CD14-positive monocyte (primary cell): ENCODE results near the gene ZSCAN2. TPM values are rescaled to one million over a fixed set of nuclear protein-coding genes. Genes with fewer than 3 reads are reported as not detected.

Experiments used
- DNase-seq, 3 donors: peaks; one replicate each; pipeline ENCODE4 v3.0.0-alpha.2; 2011 to 2022
- H2AFZ ChIP-seq: 2 replicates; pipeline ENCODE4 v1.6.0; 2012; ENCODE audit warnings: mild to moderate bottlenecking, low read depth, low read length, inconsistent platforms; ENCODE audit not compliant: insufficient read depth, poor library complexity, severe bottlenecking
- H3K27ac ChIP-seq, 2 donors: 1 replicate in 1 of 2; 2 replicates in 1 of 2; pipeline ENCODE4 v1.5.1; 2012 to 2013; ENCODE audit warnings: low read length in 2 of 2, control low read depth in 1 of 2, inconsistent platforms in 1 of 2, low read depth in 1 of 2, mild to moderate bottlenecking in 1 of 2
- H3K27me3 ChIP-seq, 2 donors: one replicate each; pipeline versions ENCODE4 v1.6.0 to v1.6.1; 2011 to 2013; ENCODE audit warnings: low read length in 2 of 2; ENCODE audit not compliant: control insufficient read depth in 2 of 2, insufficient read depth in 2 of 2
- H3K36me3 ChIP-seq, 2 donors: replicated peaks in 1 of 2; 1 replicate in 1 of 2; 2 replicates in 1 of 2; pipeline versions ENCODE4 v1.5.1 to v1.6.1; 2012 to 2013; ENCODE audit warnings: low read length in 2 of 2, control low read depth in 1 of 2, inconsistent platforms in 1 of 2, mild to moderate bottlenecking in 1 of 2; ENCODE audit not compliant: insufficient read depth in 2 of 2, control insufficient read depth in 1 of 2
- H3K4me1 ChIP-seq, 2 donors: 1 replicate in 1 of 2; 2 replicates in 1 of 2; pipeline versions ENCODE4 v1.5.1 to v1.6.1; 2012 to 2013; ENCODE audit warnings: low read length in 2 of 2, control low read depth in 1 of 2, inconsistent platforms in 1 of 2, mild to moderate bottlenecking in 1 of 2, moderate library complexity in 1 of 2; ENCODE audit not compliant: insufficient read depth in 2 of 2, control insufficient read depth in 1 of 2
- H3K4me2 ChIP-seq: replicated peaks from 2 replicates; pipeline ENCODE3; 2012; ENCODE audit warnings: low read length, moderate library complexity, mild to moderate bottlenecking; ENCODE audit not compliant: poor library complexity, severe bottlenecking; ENCODE audit errors: extremely low read depth
- H3K4me3 ChIP-seq, 3 experiments: fragments of 200-600 bp in 1 of 3; sonication (generic) in 1 of 3; replicated peaks in 1 of 3; 1 replicate in 2 of 3; 2 replicates in 1 of 3; pipeline ENCODE4 v1.5.1; 2011 to 2013; ENCODE audit warnings: low read length in 3 of 3, mild to moderate bottlenecking in 3 of 3, control low read depth in 2 of 3, low read depth in 2 of 3, inconsistent platforms in 1 of 3, moderate library complexity in 1 of 3
- H3K79me2 ChIP-seq: 2 replicates; pipeline ENCODE4 v1.6.0; 2012; ENCODE audit warnings: mild to moderate bottlenecking, control low read depth, inconsistent platforms, low read length, moderate library complexity; ENCODE audit not compliant: insufficient read depth
- H3K9ac ChIP-seq: 2 replicates; pipeline ENCODE4 v1.6.0; 2017; ENCODE audit warnings: low read length, mild to moderate bottlenecking; ENCODE audit not compliant: insufficient read depth, poor library complexity, severe bottlenecking
- H3K9me3 ChIP-seq, 2 donors: replicated peaks in 1 of 2; 1 replicate in 1 of 2; 2 replicates in 1 of 2; pipeline versions ENCODE4 v1.5.1 to v1.6.1; 2012 to 2013; ENCODE audit warnings: low read length in 2 of 2, control low read depth in 1 of 2; ENCODE audit not compliant: control insufficient read depth in 1 of 2, insufficient read depth in 1 of 2
- H4K20me1 ChIP-seq: 2 replicates; pipeline ENCODE4 v1.6.0; 2012; ENCODE audit warnings: mild to moderate bottlenecking, low read length, control low read depth, moderate library complexity; ENCODE audit not compliant: insufficient read depth
- H3K27ac Mint-ChIP-seq, 7 donors: one replicate each; pipeline ENCODE4 v1.8.0; 2020; ENCODE audit warnings: mild to moderate bottlenecking in 7 of 7, mixed read lengths in 7 of 7, moderate library complexity in 6 of 7, inconsistent platforms in 2 of 7
- H3K27me3 Mint-ChIP-seq, 3 donors: one replicate each; pipeline ENCODE4 v1.8.0; 2021 to 2022; ENCODE audit warnings: low read depth in 3 of 3, mild to moderate bottlenecking in 3 of 3, mixed read lengths in 3 of 3, moderate library complexity in 3 of 3, inconsistent platforms in 1 of 3
- H3K36me3 Mint-ChIP-seq, 2 donors: one replicate each; pipeline ENCODE4 v1.8.0; 2020; ENCODE audit warnings: mixed read lengths in 2 of 2, inconsistent platforms in 1 of 2, mild to moderate bottlenecking in 1 of 2
- H3K4me1 Mint-ChIP-seq: one replicate; pipeline ENCODE4 v1.8.0; 2020; ENCODE audit warnings: mild to moderate bottlenecking, mixed read lengths
- H3K4me3 Mint-ChIP-seq, 2 donors: one replicate each; pipeline ENCODE4 v1.8.0; 2020; ENCODE audit warnings: mild to moderate bottlenecking in 2 of 2, mixed read lengths in 2 of 2, moderate library complexity in 1 of 2
- H3K9me3 Mint-ChIP-seq, 7 donors: one replicate each; pipeline ENCODE4 v1.8.0; 2020 to 2022; ENCODE audit warnings: mixed read lengths in 7 of 7, mild to moderate bottlenecking in 6 of 7, moderate library complexity in 6 of 7, inconsistent platforms in 2 of 7
- CTCF ChIP-seq: fragments of 200-600 bp; IDR thresholded peaks from one replicate; pipeline ENCODE4 v1.8.0; 2022; ENCODE audit warnings: antibody characterized with exemption, mild to moderate bottlenecking
- WGBS: methylation state at CpG from one replicate; pipeline ENCODE4 v1.1.5; 2013; ENCODE audit warnings: missing lambda C conversion rate; ENCODE audit not compliant: insufficient coverage; 5-methylcytosine and 5-hydroxymethylcytosine counted together
- intact Hi-C, 2 donors: fragments of 100-400 bp; cut with micrococcal nuclease; formaldehyde crosslinking; loops; one replicate each; pipeline versions ENCODE4 v1.15.0 to v1.15.1; 2023
- polyA plus RNA-seq, 3 donors: library from polyadenylated mRNA; depleted of rRNA in 1 of 3; unstranded in 2 of 3; stranded (reverse) in 1 of 3; fragments of 300-500 nt in 2 of 3; fragments of >200 nt in 1 of 3; fragmentation: Illumina TruSeq in 2 of 3; gene quantifications; 1 replicate in 2 of 3; 2 replicates in 1 of 3; pipeline ENCODE4 v1.2.3, GENCODE V29; 2012 to 2021

Gene ZSCAN2
- polyA plus RNA-seq, 3 donors, result 1.7 to 6.1 (median 3.4) TPM

- Mint-ChIP-seq H3K27ac (no peak overlapping the region), H3K9me3 (peaks cover 0 to 8% (median 4%) of the 10 kb centered on the region in 7 donors), H3K36me3 (no peaks in the 10 kb centered on the region), H3K4me1 (peaks cover 9% of the 10 kb centered on the region), H3K27me3 (peaks cover 2 to 3% (median 2%) of the 10 kb centered on the region in 3 donors), H3K4me3 (no peak overlapping the region)
- Histone ChIP-seq H3K79me2 (no peaks in the 10 kb centered on the region), H3K4me1 (peaks cover 6 to 8% of the 10 kb centered on the region in 2 donors), H3K9ac (no peak overlapping the region), H3K27me3 (no peaks in the 10 kb centered on the region), H3K9me3 (no peaks in the 10 kb centered on the region), H4K20me1 (no peaks in the 10 kb centered on the region), H3K36me3 (no peaks in the 10 kb centered on the region), H3K27ac (no peak overlapping the region), H3K4me2 (no peak overlapping the region), H2AFZ (no peak overlapping the region), H3K4me3 (no peak overlapping the region)
- no peak for TF ChIP-seq CTCF
- DNase-seq, result no peak
- no CpG with 5 or more reads among the region's 6 CpGs for WGBS
- intact Hi-C loops, result loop anchor here (2.0 to 5.0 kb wide), 4 partner anchors 71 to 341 kb away; partner anchors contain the start of gene NMB (in 1 of the 2)
Observed at GRCh38 chr15:84586696-84587095, 14.1 kb upstream of the ZSCAN2 start.

DNA sequence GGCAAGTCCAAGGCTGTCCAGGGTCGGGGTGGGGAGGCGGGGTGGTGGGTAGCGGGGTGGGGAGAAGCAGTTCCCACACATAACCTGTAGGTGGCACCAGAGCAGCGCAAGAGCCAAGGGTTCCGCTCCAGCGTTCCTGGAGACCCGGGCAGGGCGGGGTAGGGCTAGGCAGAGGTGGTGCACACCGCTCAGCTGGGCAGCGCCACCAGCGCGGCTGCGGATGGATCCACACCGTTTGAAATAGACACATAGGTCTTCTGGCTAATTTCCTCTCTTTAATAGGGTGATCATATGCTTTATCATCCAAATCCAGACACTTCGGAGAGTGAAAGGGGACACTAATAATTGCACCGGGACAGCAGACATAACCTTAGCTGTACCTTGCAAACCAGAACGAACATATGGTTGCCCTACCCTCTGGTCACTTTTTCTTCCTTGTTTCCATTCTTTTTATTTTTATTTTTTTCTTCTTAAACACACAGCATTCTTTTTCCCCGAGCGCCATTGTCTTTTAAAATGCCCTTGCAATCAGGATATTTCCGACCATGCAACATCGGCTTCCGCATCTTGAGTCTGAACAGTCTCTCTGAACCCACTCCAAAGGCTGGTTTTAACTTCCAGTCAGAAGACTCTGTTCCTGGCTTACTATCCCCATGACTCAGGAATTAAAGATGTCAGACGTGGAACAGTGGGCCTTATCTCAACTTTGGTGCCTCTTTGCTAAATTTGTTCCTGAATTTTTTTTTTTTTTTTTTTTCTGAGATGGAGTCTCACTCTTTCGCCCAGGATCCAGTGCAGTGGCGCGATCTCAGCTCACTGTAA lies 12.5 kb upstream of the ZSCAN2 start:
- Histone ChIP-seq H3K9ac (no peak overlapping the region), H4K20me1 (no peaks in the 10 kb centered on the region), H3K36me3 (no peaks in the 10 kb centered on the region), H3K4me1 (peaks cover 6 to 8% of the 10 kb centered on the region in 2 donors), H3K4me3 (peak overlapping the region in 2 of 3 experiments; percentile 23 to 66), H3K9me3 (no peaks in the 10 kb centered on the region), H3K4me2 (peak overlapping the region; percentile 72), H3K27ac (no peak overlapping the region), H2AFZ (peak overlapping the region; percentile 68), H3K79me2 (no peaks in the 10 kb centered on the region), H3K27me3 (no peaks in the 10 kb centered on the region)
- Mint-ChIP-seq H3K27me3 (peaks cover 0 to 3% (median 2%) of the 10 kb centered on the region in 3 donors), H3K27ac (peak overlapping the region in 1 of 7 donors; percentile 41), H3K4me3 (peak overlapping the region; percentile 77 to 92), H3K36me3 (no peaks in the 10 kb centered on the region), H3K4me1 (peaks cover 6% of the 10 kb centered on the region), H3K9me3 (peaks cover 0 to 3% (median 0%) of the 10 kb centered on the region in 7 donors)
- DNase-seq, result peak; percentile 79 to 84 (median 81)
- peak; percentile 82 for TF ChIP-seq CTCF
- 19% methylated on average over 16 of the region's 26 CpGs for WGBS
- intact Hi-C loops, result loop anchor here (2.0 to 5.0 kb wide), 4 partner anchors 69 to 339 kb away; partner anchors contain the start of genes NMB (in 1 of the 2) and ZNF592 (in 1 of the 2)
